ENCODE data around the gene CASS4. TPM values are rescaled to one million over a fixed set of nuclear protein-coding genes. Genes with fewer than 3 reads are reported as not detected.

Gene CASS4
- total and polyA plus RNA-seq, 9 donors = 1.0 to 6.9 (median 2.5) TPM

- WGBS, 3 donors = 92 to 94% (median 94%) methylated on average over 7 of the region's 7 CpGs
- intact Hi-C loops (cut with DNase I) = no loop called here
- Histone ChIP-seq H3K4me3 (no peak overlapping the region), H3K36me3 (no peaks in the 10 kb centered on the region), H3K9me3 (no peaks in the 10 kb centered on the region), H3K27me3 (no peaks in the 10 kb centered on the region), H3K27ac (no peak overlapping the region), H3K4me1 (ENCODE audit: insufficient read depth) (peaks cover 6% of the 10 kb centered on the region)
- DNase-seq = no peak
- TF ChIP-seq POLR2A (IDR thresholded peaks at IDR 0.05) (no peak), CTCF (IDR thresholded peaks at IDR 0.05) (no peak), EP300 (IDR thresholded peaks at IDR 0.05) (no peak)
Measured at GRCh38 chr20:56417402-56417801, 5.3 kb downstream of the CASS4 start.

GRCh38 chr20:56417911-56418310 is 5.9 kb downstream of the CASS4 start:
- no peaks in the 10 kb centered on the region for H3K36me3 ChIP-seq
- no peaks in the 10 kb centered on the region for H3K27me3 ChIP-seq
- 68 to 78% (median 73%) methylated on average over 4 of the region's 4 CpGs for WGBS, 3 donors
- intact Hi-C loops (cut with DNase I) = no loop called here
- DNase-seq = no peak
- peaks cover 6% of the 10 kb centered on the region for H3K4me1 ChIP-seq (ENCODE audit: insufficient read depth)
- no peak overlapping the region for H3K27ac ChIP-seq
- no peaks in the 10 kb centered on the region for H3K9me3 ChIP-seq
- no peak for TF ChIP-seq EP300 (IDR thresholded peaks at IDR 0.05)
- TF ChIP-seq POLR2A (IDR thresholded peaks at IDR 0.05) = no peak
- no peak for TF ChIP-seq CTCF (IDR thresholded peaks at IDR 0.05)
- H3K4me3 ChIP-seq = no peak overlapping the region

- WGBS, 3 donors = 31 to 37% (median 31%) methylated on average over 11 of the region's 11 CpGs
- H3K27ac ChIP-seq = no peak overlapping the region
- DNase-seq = no peak
Measured at GRCh38 chr20:56418385-56418861, 6.4 kb downstream of the CASS4 start.

GRCh38 chr20:56420028-56420427 is 8.0 kb downstream of the CASS4 start:
- H3K4me1 ChIP-seq (ENCODE audit: insufficient read depth) = peaks cover 7% of the 10 kb centered on the region
- intact Hi-C loops (cut with DNase I) = no loop called here
- no peaks in the 10 kb centered on the region for H3K9me3 ChIP-seq
- H3K4me3 ChIP-seq = no peak overlapping the region
- H3K27me3 ChIP-seq = no peaks in the 10 kb centered on the region
- TF ChIP-seq POLR2A (IDR thresholded peaks at IDR 0.05) = no peak
- no peak for TF ChIP-seq EP300 (IDR thresholded peaks at IDR 0.05)
- no peak for TF ChIP-seq CTCF (IDR thresholded peaks at IDR 0.05)
- H3K36me3 ChIP-seq = no peaks in the 10 kb centered on the region
- H3K27ac ChIP-seq = no peak overlapping the region
- DNase-seq = no peak
- 70 to 84% (median 78%) methylated on average over 2 of the region's 2 CpGs for whole genome bisulfite sequencing, 3 donors

More at GRCh38 chr20:56418385-56418861, 6.4 kb downstream of the CASS4 start:
- Histone ChIP-seq H3K4me3 (no peak overlapping the region), H3K4me1 (ENCODE audit: insufficient read depth) (peaks cover 7% of the 10 kb centered on the region), H3K9me3 (no peaks in the 10 kb centered on the region), H3K36me3 (no peaks in the 10 kb centered on the region), H3K27me3 (no peaks in the 10 kb centered on the region)
- intact Hi-C loops (cut with DNase I) = no loop called here
- TF ChIP-seq CTCF (IDR thresholded peaks at IDR 0.05) = no peak
- TF ChIP-seq EP300 (IDR thresholded peaks at IDR 0.05) = no peak

Measured in ovary (tissue), 9 donors.